HepG2 (cell line): ENCODE results near the gene MTHFR. TPM values are rescaled to one million over a fixed set of nuclear protein-coding genes. Genes with fewer than 3 reads are reported as not detected.
A peak's percentile ranks its signal among the peaks of the same experiment; 100 is the strongest.

ENCODE experiments used
- ATAC-seq: fragments of 200-7000 bp; cut with Tn5 transposase; 3 replicates; pipeline ENCODE4 v1.9.1; 2020; ENCODE audit warnings: mild to moderate bottlenecking, moderate library complexity
- BruUV-seq: library from RNA; stranded (reverse); fragments of 400-500 nt; replicated peaks from 2 replicates; lab custom pipeline; 2021; lab: Mats Ljungman, UMichigan
- CTCF ChIA-PET: fragments of 300-600 bp; formaldehyde crosslinking; extraction: SDS; loops from one replicate; lab custom pipeline; 2021; ENCODE audit warnings: low total read pairs, inconsistent platforms, low intra/inter-chr PET ratio; lab: Yijun Ruan, JAX
- POLR2A ChIA-PET: fragments of 350-600 bp; sonication (Branson Sonifier 250); formaldehyde crosslinking; loops from one replicate; lab custom pipeline; 2020; ENCODE audit warnings: antibody characterized with exemption, inconsistent platforms; lab: Yijun Ruan, JAX
- DNase-seq: peaks from one replicate; pipeline ENCODE4 v3.0.0-alpha.2; 2015; ENCODE audit warnings: low spot score
- FAIRE-seq: peaks from 3 replicates; lab custom pipeline; 2011; peaks lifted over from hg19 to GRCh38; lab: Jason Lieb, UNC
- H2AFZ ChIP-seq: one replicate; pipeline ENCODE4 v1.6.1; 2011; ENCODE audit warnings: low read length, inconsistent platforms
- H3K27ac ChIP-seq: fragments of 300-600 bp; 3 replicates; pipeline ENCODE4 v1.8.0; 2011; ENCODE audit warnings: mixed run types, mild to moderate bottlenecking, mixed read lengths, low read length, inconsistent platforms; ENCODE audit not compliant: insufficient read depth; ENCODE audit errors: extremely low read length
- H3K27me3 ChIP-seq, 2 experiments: fragments of 200-600 bp in 1 of 2; 2 replicates in 1 of 2; 3 replicates in 1 of 2; pipeline versions ENCODE4 v1.6.0 to v1.8.0; 2011; ENCODE audit warnings: low read length in 2 of 2, mild to moderate bottlenecking in 2 of 2, moderate library complexity in 2 of 2, inconsistent platforms in 1 of 2; ENCODE audit not compliant: insufficient read depth in 2 of 2, control insufficient read depth in 1 of 2
- H3K36me3 ChIP-seq, 2 experiments: fragments of 200-600 bp in 1 of 2; replicated peaks in 1 of 2; 2 replicates in 1 of 2; 3 replicates in 1 of 2; pipeline versions ENCODE4 v1.5.1 to v1.8.0; 2011; ENCODE audit warnings: low read length in 2 of 2, inconsistent platforms in 1 of 2; ENCODE audit not compliant: insufficient read depth in 2 of 2, control insufficient read depth in 1 of 2
- H3K4me1 ChIP-seq: 2 replicates; pipeline ENCODE4 v1.5.1; 2012; ENCODE audit warnings: low read length, inconsistent platforms; ENCODE audit not compliant: insufficient read depth
- H3K4me2 ChIP-seq: 2 replicates; pipeline ENCODE4 v1.6.0; 2011; ENCODE audit warnings: low read depth, low read length, inconsistent platforms
- H3K4me3 ChIP-seq, 3 experiments: fragments of 200-600 bp in 1 of 3; sonication (generic), shearing (Covaris generic) in 1 of 3; replicated peaks in 1 of 3; 2 replicates each; pipeline ENCODE4 v1.5.1; 2011 to 2016; ENCODE audit warnings: low read length in 3 of 3, inconsistent platforms in 2 of 3, low read depth in 2 of 3, mild to moderate bottlenecking in 2 of 3, control low read depth in 1 of 3, mixed read lengths in 1 of 3; ENCODE audit not compliant: insufficient read depth in 1 of 3
- H3K79me2 ChIP-seq: one replicate; pipeline ENCODE4 v1.6.1; 2011; ENCODE audit warnings: low read length, inconsistent platforms; ENCODE audit not compliant: insufficient read depth
- H3K9ac ChIP-seq: 2 replicates; pipeline ENCODE4 v1.6.0; 2011; ENCODE audit warnings: mild to moderate bottlenecking, low read depth, low read length, inconsistent platforms; ENCODE audit not compliant: insufficient read depth
- H3K9me3 ChIP-seq: 2 replicates; pipeline ENCODE4 v1.5.1; 2012; ENCODE audit warnings: mild to moderate bottlenecking, low read length
- H4K20me1 ChIP-seq: 2 replicates; pipeline ENCODE4 v1.6.0; 2011; ENCODE audit warnings: inconsistent platforms, mild to moderate bottlenecking, low read length, moderate library complexity; ENCODE audit not compliant: insufficient read depth
- CEBPB ChIP-seq: IDR thresholded peaks from 2 replicates; pipeline ENCODE4 v1.6.1; 2011; ENCODE audit warnings: low read depth, low read length, improper control_type of control experiment, borderline replicate concordance
- HNRNPH1 ChIP-seq: fragments of 200-400 bp; formaldehyde crosslinking; optimal IDR thresholded peaks from 2 replicates; pipeline ENCODE3; 2017; ENCODE audit warnings: mild to moderate bottlenecking, low read depth, low read length
- KDM2A ChIP-seq: sonication (generic); formaldehyde crosslinking; IDR thresholded peaks from 2 replicates; pipeline ENCODE4 v1.4.0; 2020; ENCODE audit warnings: low read depth, missing genetic modification reagents, borderline replicate concordance
- MAFK ChIP-seq, 2 experiments: IDR thresholded peaks in 1 of 2; conservative IDR thresholded peaks in 1 of 2; 2 replicates each; pipeline ENCODE4 v1.6.1; 2011; ENCODE audit warnings: improper control_type of control experiment in 2 of 2, low read length in 2 of 2
- NCOA5 ChIP-seq: sonication (generic); formaldehyde crosslinking; IDR thresholded peaks from 2 replicates; pipeline ENCODE4 v1.4.0; 2020; ENCODE audit warnings: missing genetic modification reagents
- SCMH1 ChIP-seq: sonication (generic); formaldehyde crosslinking; IDR thresholded peaks from 2 replicates; pipeline ENCODE4 v1.9.0; 2021; ENCODE audit warnings: missing genetic modification reagents, mild to moderate bottlenecking, borderline replicate concordance
- ZBTB38 ChIP-seq: sonication (generic); formaldehyde crosslinking; IDR thresholded peaks from 2 replicates; pipeline ENCODE4 v1.5.1; 2020; ENCODE audit warnings: mild to moderate bottlenecking, missing genetic modification reagents
- ZNF121 ChIP-seq: sonication (generic); formaldehyde crosslinking; IDR thresholded peaks from 2 replicates; pipeline ENCODE4 v1.5.0; 2020; ENCODE audit warnings: mild to moderate bottlenecking, missing genetic modification reagents
- ZSCAN12 ChIP-seq: sonication (generic); formaldehyde crosslinking; IDR thresholded peaks from 2 replicates; pipeline ENCODE4 v1.9.0; 2021; ENCODE audit warnings: mild to moderate bottlenecking, missing genetic modification reagents
- WGBS: methylation state at CpG from one replicate; pipeline ENCODE4 v1.1.6; 2017; ENCODE audit warnings: low lambda C conversion rate; 5-methylcytosine and 5-hydroxymethylcytosine counted together
- in situ Hi-C: cut with HindIII; loops from 2 replicates; pipeline ENCODE4 v1.10.0; 2017; ENCODE audit warnings: low pct_unique_long_range_greater_than_20kb; ENCODE audit not compliant: extremely low pct_ligation_motif_present
- intact Hi-C: fragments of 100-400 bp; cut with micrococcal nuclease; formaldehyde crosslinking; loops from one replicate; pipeline ENCODE4 v1.10.0; 2022; ENCODE audit not compliant: unreplicated experiment
- polyA plus RNA-seq, 8 experiments: library from polyadenylated mRNA; depleted of rRNA in 3 of 8; stranded (reverse) in 7 of 8; unstranded in 1 of 8; fragments of >200 nt; fragmentation: Illumina TruSeq in 4 of 8; extraction: Trizol in 4 of 8; gene quantifications; 2 replicates each; pipeline versions ENCODE4 v1.2.1 to v1.2.3, GENCODE V29; 2011 to 2016; ENCODE audit warnings: low read depth in 4 of 8, missing spikeins in 1 of 8, mixed read lengths in 1 of 8; ENCODE audit not compliant: insufficient read depth in 1 of 8
- total RNA-seq, 5 experiments: library from RNA; depleted of rRNA; stranded (reverse); fragments of >200 nt; fragmentation: Illumina TruSeq; extraction: Trizol; gene quantifications; 2 replicates each; pipeline ENCODE4 v1.2.3, GENCODE V29; 2016; ENCODE audit warnings: low read depth in 1 of 5
- TF ChIP-seq, protein P1 (sequence below): sonication (generic); formaldehyde crosslinking; IDR thresholded peaks from 2 replicates; pipeline ENCODE4 v1.4.0; 2020; ENCODE audit warnings: missing genetic modification reagents
- TF ChIP-seq, protein P2 (sequence below): IDR thresholded peaks from 2 replicates; pipeline ENCODE4 v1.6.1; 2016; ENCODE audit warnings: missing compliant biosample characterization, missing genetic modification reagents, borderline replicate concordance
- TF ChIP-seq, protein P3 (sequence below): sonication (generic); formaldehyde crosslinking; IDR thresholded peaks from 2 replicates; pipeline ENCODE4 v1.5.0; 2020; ENCODE audit warnings: mild to moderate bottlenecking, missing genetic modification reagents, moderate library complexity

Gene MTHFR
- total and polyA plus RNA-seq, 2 of the 13 experiments (the other 11 are each of a cell fraction or from before 2014, with no cell fraction given), result 3.8 to 8.2 TPM

DNA sequence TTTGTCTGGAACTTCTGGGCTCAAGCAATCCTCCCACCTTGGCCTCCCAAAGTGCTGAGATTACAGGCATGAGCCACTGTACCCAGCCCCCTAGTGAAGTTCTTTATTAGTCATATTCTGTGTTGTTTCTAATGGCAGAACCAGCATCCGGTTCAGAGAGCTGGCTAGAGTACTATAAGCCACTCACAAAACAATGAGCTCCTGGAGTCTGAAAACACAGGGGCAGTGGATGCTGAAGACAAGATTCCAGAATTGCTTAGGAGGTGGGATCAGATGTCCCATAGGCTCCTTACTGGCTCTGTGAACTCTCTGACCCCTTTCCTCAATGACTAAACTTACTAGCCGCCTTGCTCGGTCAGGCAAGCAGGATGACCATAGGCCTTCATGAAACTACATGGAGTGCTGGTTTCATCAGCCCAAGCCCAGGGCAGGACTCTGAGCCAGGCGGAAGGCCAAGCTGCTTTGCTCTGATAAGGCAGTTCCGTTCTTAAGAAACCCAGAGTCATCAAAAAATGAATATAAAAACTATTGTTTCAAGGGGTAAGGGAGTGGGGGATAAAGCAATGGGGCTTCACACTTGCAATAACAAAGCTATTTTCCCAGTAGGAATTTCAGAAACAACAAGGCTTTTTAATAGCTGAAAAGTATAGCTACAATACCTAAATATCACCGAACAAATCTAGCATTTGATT is 8.1 kb downstream of the MTHFR start:
- no peaks in the 10 kb centered on the region for H3K27me3 ChIP-seq
- no peak overlapping the region for H3K4me3 ChIP-seq
- no peaks in the 10 kb centered on the region for H3K9me3 ChIP-seq
- ATAC-seq (no peak), DNase-seq (no peak), FAIRE-seq (no peak)
- H3K36me3 ChIP-seq, result peaks cover 5 to 17% of the 10 kb centered on the region in 2 experiments; a peak in 1 of 5 replicates
- ChIA-PET POLR2A (interaction anchor here (0.5 to 1.4 kb wide), 2 partner anchors 9 to 16 kb away, joined by 3 to 5 read pairs; partner anchors contain the start of gene CLCN6), CTCF (no interaction called here)
- WGBS, result over 99% methylated on average over 6 of the region's 6 CpGs
- no TSS peak for BruUV-seq
- H3K79me2 ChIP-seq, result no peaks in the 10 kb centered on the region
- peaks cover 9% of the 10 kb centered on the region for H3K4me1 ChIP-seq
- in situ Hi-C loops, result no loop called here
- no peak for TF ChIP-seq ZBTB38 (CRISPR knock-in tag)
- 0 out of 2 replicates have a peak, but pooled peaks have one; percentile 23 for TF ChIP-seq ZNF121
- peak in 1 of 2 experiments; percentile 32; a peak in 1 of 4 replicates for TF ChIP-seq MAFK (conservative IDR thresholded peaks at IDR 0.05 in 1 of 2, IDR thresholded peaks at IDR 0.05 in 1 of 2; ENCODE audit: low read length in 2 of 2)
- intact Hi-C loops, result no loop called here
- H3K9ac ChIP-seq, result no peak overlapping the region
- H4K20me1 ChIP-seq, result no peaks in the 10 kb centered on the region
- no peak overlapping the region for H2AFZ ChIP-seq
- H3K27ac ChIP-seq, result no peak overlapping the region
- H3K4me2 ChIP-seq, result no peak overlapping the region

DNA sequence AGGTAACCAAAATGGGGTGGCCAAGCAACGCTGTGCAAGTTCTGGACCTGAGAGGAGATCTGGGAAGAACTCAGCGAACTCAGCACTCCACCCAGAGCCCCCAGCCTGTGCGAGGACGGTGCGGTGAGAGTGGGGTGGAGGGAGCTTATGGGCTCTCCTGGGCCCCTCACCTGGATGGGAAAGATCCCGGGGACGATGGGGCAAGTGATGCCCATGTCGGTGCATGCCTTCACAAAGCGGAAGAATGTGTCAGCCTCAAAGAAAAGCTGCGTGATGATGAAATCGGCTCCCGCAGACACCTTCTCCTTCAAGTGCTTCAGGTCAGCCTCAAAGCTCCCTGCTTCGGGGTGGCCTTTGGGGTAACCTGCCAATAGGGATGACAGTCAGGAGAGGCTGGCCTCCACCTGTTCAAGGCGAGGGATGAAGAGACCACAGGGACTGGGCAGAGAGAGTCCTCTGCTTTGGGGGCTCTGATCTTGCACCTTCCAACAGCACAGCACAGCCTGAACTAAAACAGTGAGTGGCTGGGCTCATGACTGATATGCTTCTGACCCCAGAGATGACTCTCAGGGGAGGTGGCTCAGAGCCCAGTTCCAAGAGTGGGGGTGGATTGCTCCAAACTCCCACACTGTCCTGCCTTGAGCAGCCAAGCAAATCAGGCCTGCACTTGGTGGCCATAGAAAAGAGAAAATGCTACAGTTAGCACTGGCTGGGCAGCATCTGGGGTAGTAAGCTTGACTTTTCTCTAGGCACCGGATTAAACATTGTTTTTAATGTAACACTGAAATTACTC is 9.5 kb downstream of the MTHFR start:
- H3K79me2 ChIP-seq, result no peaks in the 10 kb centered on the region
- no peak for ATAC-seq
- CTCF ChIA-PET, result no interaction called here
- H3K4me1 ChIP-seq, result no peaks in the 10 kb centered on the region
- H2AFZ ChIP-seq, result no peak overlapping the region
- intact Hi-C loops, result no loop called here
- no peaks in the 10 kb centered on the region for H3K27me3 ChIP-seq
- H3K4me3 ChIP-seq, result no peak overlapping the region
- H4K20me1 ChIP-seq, result no peaks in the 10 kb centered on the region
- no TSS peak for BruUV-seq
- in situ Hi-C loops, result no loop called here
- no peaks in the 10 kb centered on the region for H3K9me3 ChIP-seq
- WGBS, result 92% methylated on average over 15 of the region's 15 CpGs
- TF ChIP-seq ZSCAN12 (CRISPR knock-in tag), result no peak
- TF ChIP-seq, protein P1, sequence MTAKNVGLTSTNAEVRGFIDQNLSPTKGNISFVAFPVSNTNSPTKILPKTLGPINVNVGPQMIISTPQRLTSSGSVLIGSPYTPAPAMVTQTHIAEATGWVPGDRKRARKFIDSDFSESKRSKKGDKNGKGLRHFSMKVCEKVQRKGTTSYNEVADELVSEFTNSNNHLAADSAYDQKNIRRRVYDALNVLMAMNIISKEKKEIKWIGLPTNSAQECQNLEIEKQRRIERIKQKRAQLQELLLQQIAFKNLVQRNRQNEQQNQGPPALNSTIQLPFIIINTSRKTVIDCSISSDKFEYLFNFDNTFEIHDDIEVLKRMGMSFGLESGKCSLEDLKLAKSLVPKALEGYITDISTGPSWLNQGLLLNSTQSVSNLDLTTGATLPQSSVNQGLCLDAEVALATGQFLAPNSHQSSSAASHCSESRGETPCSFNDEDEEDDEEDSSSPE (CRISPR knock-in tag), result no peak
- no peak for TF ChIP-seq HNRNPH1
- TF ChIP-seq SCMH1 (CRISPR knock-in tag), result no peak
- TF ChIP-seq CEBPB, result peak; percentile 32; the same call in 1 of the 2 replicates
- TF ChIP-seq NCOA5 (CRISPR knock-in tag), result no peak
- TF ChIP-seq KDM2A (CRISPR knock-in tag), result no peak
- TF ChIP-seq, protein P2, sequence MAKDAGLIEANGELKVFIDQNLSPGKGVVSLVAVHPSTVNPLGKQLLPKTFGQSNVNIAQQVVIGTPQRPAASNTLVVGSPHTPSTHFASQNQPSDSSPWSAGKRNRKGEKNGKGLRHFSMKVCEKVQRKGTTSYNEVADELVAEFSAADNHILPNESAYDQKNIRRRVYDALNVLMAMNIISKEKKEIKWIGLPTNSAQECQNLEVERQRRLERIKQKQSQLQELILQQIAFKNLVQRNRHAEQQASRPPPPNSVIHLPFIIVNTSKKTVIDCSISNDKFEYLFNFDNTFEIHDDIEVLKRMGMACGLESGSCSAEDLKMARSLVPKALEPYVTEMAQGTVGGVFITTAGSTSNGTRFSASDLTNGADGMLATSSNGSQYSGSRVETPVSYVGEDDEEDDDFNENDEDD, result no peak
- TF ChIP-seq, protein P3, sequence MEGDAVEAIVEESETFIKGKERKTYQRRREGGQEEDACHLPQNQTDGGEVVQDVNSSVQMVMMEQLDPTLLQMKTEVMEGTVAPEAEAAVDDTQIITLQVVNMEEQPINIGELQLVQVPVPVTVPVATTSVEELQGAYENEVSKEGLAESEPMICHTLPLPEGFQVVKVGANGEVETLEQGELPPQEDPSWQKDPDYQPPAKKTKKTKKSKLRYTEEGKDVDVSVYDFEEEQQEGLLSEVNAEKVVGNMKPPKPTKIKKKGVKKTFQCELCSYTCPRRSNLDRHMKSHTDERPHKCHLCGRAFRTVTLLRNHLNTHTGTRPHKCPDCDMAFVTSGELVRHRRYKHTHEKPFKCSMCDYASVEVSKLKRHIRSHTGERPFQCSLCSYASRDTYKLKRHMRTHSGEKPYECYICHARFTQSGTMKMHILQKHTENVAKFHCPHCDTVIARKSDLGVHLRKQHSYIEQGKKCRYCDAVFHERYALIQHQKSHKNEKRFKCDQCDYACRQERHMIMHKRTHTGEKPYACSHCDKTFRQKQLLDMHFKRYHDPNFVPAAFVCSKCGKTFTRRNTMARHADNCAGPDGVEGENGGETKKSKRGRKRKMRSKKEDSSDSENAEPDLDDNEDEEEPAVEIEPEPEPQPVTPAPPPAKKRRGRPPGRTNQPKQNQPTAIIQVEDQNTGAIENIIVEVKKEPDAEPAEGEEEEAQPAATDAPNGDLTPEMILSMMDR (CRISPR knock-in tag), result no peak
- TF ChIP-seq, all 625 proteins: peak for 1
- Histone ChIP-seq H3K27ac (no peak overlapping the region), H3K4me2 (no peak overlapping the region), H3K9ac (no peak overlapping the region), H3K36me3 (peaks cover 5 to 15% of the 10 kb centered on the region in 2 experiments; a peak in 1 of 5 replicates)
- FAIRE-seq, result no peak
- POLR2A ChIA-PET, result interaction anchor here (1.0 kb wide), 1 partner anchor 9 kb away, joined by 3 read pairs; no protein-coding TSS in a partner anchor
- DNase-seq, result no peak
